ENCODE results near the gene TOX4. TPM values are rescaled to one million over a fixed set of nuclear protein-coding genes. Genes with fewer than 3 reads are reported as not detected.
"Not testable (repeated sequence)": the region's sequence is repeated elsewhere in the genome, so short reads cannot be mapped to it uniquely, and the experiment has no call there.

Gene TOX4
- total RNA-seq, 1 donor from 2014 or later = 82.8 TPM

GRCh38 chr14:21529515-21529914, 52.5 kb downstream of the TOX4 start:
- no peaks in the 10 kb centered on the region for H3K36me3 Mint-ChIP-seq (ENCODE audit: low read depth)
- H3K27me3 Mint-ChIP-seq = peaks cover 27% of the 10 kb centered on the region
- H3K27ac Mint-ChIP-seq = no peak overlapping the region
- no peaks in the 10 kb centered on the region for H3K9me3 Mint-ChIP-seq
- intact Hi-C loops (cut with micrococcal nuclease) = no loop called here
- DNase-seq = no peak
- H3K4me1 Mint-ChIP-seq = peaks cover 12% of the 10 kb centered on the region
- no peak overlapping the region for H3K4me3 Mint-ChIP-seq

- intact Hi-C loops (cut with micrococcal nuclease) = no loop called here
- Mint-ChIP-seq H3K27me3 (peaks cover 48% of the 10 kb centered on the region), H3K36me3 (ENCODE audit: low read depth) (no peaks in the 10 kb centered on the region), H3K9me3 (no peaks in the 10 kb centered on the region), H3K4me3 (no peak overlapping the region), H3K4me1 (peaks cover 5% of the 10 kb centered on the region), H3K27ac (no peak overlapping the region)
- DNase-seq = no peak
Observed at GRCh38 chr14:21533294-21533693, 56.3 kb downstream of the TOX4 start.

GRCh38 chr14:21534576-21534975, 57.6 kb downstream of the TOX4 start:
- peaks cover 57% of the 10 kb centered on the region for H3K27me3 Mint-ChIP-seq
- H3K4me3 Mint-ChIP-seq = no peak overlapping the region
- intact Hi-C loops (cut with micrococcal nuclease) = no loop called here
- H3K9me3 Mint-ChIP-seq = no peaks in the 10 kb centered on the region
- no peak for DNase-seq
- H3K36me3 Mint-ChIP-seq (ENCODE audit: low read depth) = no peaks in the 10 kb centered on the region
- no peak overlapping the region for H3K27ac Mint-ChIP-seq
- H3K4me1 Mint-ChIP-seq = peaks cover 5% of the 10 kb centered on the region

GRCh38 chr14:21535545-21536417, 58.8 kb downstream of the TOX4 start:
- Mint-ChIP-seq H3K27ac (no peak overlapping the region), H3K4me3 (no peak overlapping the region), H3K36me3 (ENCODE audit: low read depth) (no peaks in the 10 kb centered on the region), H3K9me3 (no peaks in the 10 kb centered on the region), H3K27me3 (peaks cover 57% of the 10 kb centered on the region), H3K4me1 (peaks cover 5% of the 10 kb centered on the region)
- intact Hi-C loops (cut with micrococcal nuclease) = no loop called here
- DNase-seq = no peak

DNA sequence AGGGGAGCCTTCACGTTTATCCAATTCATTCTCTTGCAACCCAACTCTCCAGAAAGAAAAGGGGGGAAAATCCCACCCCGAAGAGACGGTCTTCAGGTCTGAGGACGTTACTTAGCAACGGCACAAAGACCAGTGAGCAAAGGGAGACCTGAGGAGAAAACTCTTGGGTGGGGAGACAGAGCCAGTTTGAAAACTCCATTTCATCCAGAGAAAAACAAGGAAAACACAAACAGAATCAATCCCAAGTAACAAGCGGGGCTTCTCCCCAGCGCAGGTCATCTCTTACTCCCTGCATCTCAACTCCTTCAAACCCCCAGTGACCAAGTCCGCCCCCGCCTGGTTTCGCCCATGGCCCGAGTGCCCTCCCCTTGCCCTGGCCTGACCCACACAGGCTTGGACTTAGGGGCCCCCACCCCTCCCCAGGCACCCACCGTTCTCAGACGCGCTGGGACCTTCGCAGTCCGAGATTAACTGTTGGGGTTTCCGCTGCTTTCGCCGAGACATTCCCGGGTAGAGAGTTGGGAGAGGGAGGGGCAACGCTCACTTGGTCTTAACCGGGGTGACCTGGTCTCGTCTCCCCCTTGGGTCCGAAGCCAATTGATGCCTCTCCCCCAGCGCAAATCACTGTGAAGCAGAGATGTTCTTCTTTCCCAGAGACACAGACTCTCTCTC, 59.6 kb downstream of the TOX4 start:
- intact Hi-C loops (cut with micrococcal nuclease) = no loop called here
- H3K4me3 Mint-ChIP-seq = no peak overlapping the region
- H3K36me3 Mint-ChIP-seq (ENCODE audit: low read depth) = no peaks in the 10 kb centered on the region
- peaks cover 5% of the 10 kb centered on the region for H3K4me1 Mint-ChIP-seq
- H3K9me3 Mint-ChIP-seq = no peaks in the 10 kb centered on the region
- no peak for DNase-seq
- peaks cover 55% of the 10 kb centered on the region for H3K27me3 Mint-ChIP-seq
- H3K27ac Mint-ChIP-seq = no peak overlapping the region

DNA sequence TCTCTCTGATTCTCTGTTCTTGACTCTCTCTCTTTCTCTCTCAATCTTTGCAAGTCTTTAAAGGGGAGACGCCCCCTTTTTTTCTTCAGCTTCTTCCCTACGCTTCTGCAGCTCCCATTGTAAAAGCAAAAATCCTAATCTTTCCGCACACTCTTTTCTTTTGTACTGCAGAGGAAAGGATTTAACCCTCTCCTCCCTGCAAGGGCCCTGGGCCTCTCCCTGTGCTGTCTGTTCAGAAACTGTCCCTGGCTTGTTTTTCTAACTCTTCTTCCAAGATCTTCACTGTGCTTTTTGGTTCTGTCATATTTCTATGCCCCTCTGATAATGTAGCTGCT, 60.1 kb downstream of the TOX4 start:
- H3K4me3 Mint-ChIP-seq = no peak overlapping the region
- H3K9me3 Mint-ChIP-seq = no peaks in the 10 kb centered on the region
- H3K27me3 Mint-ChIP-seq = peaks cover 55% of the 10 kb centered on the region
- peaks cover 5% of the 10 kb centered on the region for H3K4me1 Mint-ChIP-seq
- no peak overlapping the region for H3K27ac Mint-ChIP-seq
- H3K36me3 Mint-ChIP-seq (ENCODE audit: low read depth) = no peaks in the 10 kb centered on the region
- intact Hi-C loops (cut with micrococcal nuclease) = no loop called here
- DNase-seq = no peak

GRCh38 chr14:21539189-21539940, 62.4 kb downstream of the TOX4 start:
- peaks cover 5% of the 10 kb centered on the region for H3K4me1 Mint-ChIP-seq
- H3K27me3 Mint-ChIP-seq = peaks cover 54% of the 10 kb centered on the region
- no peaks in the 10 kb centered on the region for H3K36me3 Mint-ChIP-seq (ENCODE audit: low read depth)
- intact Hi-C loops (cut with micrococcal nuclease) = no loop called here
- no peaks in the 10 kb centered on the region for H3K9me3 Mint-ChIP-seq
- no peak overlapping the region for H3K27ac Mint-ChIP-seq
- no peak overlapping the region for H3K4me3 Mint-ChIP-seq
- no peak for DNase-seq

- Mint-ChIP-seq H3K9me3 (no peaks in the 10 kb centered on the region), H3K27ac (no peak overlapping the region), H3K36me3 (ENCODE audit: low read depth) (no peaks in the 10 kb centered on the region), H3K4me3 (no peak overlapping the region), H3K27me3 (peaks cover 35% of the 10 kb centered on the region), H3K4me1 (peaks cover 5% of the 10 kb centered on the region)
- DNase-seq = no peak
- intact Hi-C loops (cut with micrococcal nuclease) = no loop called here
Observed at GRCh38 chr14:21541413-21542074, 64.5 kb downstream of the TOX4 start.

DNA sequence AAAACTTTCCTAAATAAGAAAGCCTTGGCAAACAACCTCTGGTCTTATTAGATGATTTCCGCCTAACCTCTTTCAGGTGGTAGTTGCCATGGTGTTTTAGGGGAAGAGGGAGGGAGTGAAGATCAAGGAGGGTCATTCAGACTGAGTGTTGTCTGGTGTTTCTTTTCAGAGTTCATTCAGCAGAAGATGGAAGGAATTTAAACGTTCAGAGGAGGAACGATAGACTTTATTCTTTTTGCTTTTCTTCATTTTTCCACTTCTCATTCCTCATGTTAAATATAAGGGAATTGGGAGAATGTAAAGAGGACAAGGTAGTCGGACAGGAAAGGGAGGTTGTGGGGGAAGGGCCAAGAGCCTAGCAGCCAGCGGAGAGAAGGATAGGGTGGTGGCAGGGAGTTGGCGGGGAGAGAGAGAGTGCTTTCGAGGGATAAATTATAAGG, 66.5 kb downstream of the TOX4 start:
- Mint-ChIP-seq H3K27ac (no peak overlapping the region), H3K27me3 (peaks cover 24% of the 10 kb centered on the region), H3K4me1 (no peaks in the 10 kb centered on the region), H3K9me3 (no peaks in the 10 kb centered on the region), H3K4me3 (no peak overlapping the region), H3K36me3 (ENCODE audit: low read depth) (no peaks in the 10 kb centered on the region)
- intact Hi-C loops (cut with micrococcal nuclease) = no loop called here
- no peak for DNase-seq

DNA sequence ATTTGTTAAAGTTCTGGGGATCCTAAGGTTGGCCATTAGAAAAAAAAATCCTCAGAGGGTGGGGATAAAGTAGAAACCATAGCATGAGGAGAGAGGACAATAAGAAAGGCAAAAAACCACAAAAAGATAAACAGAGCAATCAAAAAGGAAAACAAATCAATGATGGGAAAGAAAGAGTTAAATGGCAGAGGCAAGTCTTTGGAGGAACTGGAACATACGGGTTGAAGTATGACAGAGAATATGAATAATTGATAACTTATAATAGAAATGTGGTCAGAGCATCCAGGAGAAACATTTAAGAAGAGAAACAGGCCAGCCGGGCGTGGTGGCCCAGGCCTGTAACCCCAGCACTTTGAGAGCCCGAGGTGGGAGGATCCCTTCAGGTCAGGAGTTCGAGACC, 67.0 kb downstream of the TOX4 start:
- H3K4me3 Mint-ChIP-seq = no peak overlapping the region
- intact Hi-C loops (cut with micrococcal nuclease) = no loop called here
- no peaks in the 10 kb centered on the region for H3K36me3 Mint-ChIP-seq (ENCODE audit: low read depth)
- H3K9me3 Mint-ChIP-seq = no peaks in the 10 kb centered on the region
- peaks cover 21% of the 10 kb centered on the region for H3K27me3 Mint-ChIP-seq
- DNase-seq = no peak
- no peaks in the 10 kb centered on the region for H3K4me1 Mint-ChIP-seq
- H3K27ac Mint-ChIP-seq = no peak overlapping the region

GRCh38 chr14:21544588-21544987, 67.6 kb downstream of the TOX4 start:
- H3K4me3 Mint-ChIP-seq; H3K4me1 Mint-ChIP-seq; DNase-seq; H3K27ac Mint-ChIP-seq; H3K36me3 Mint-ChIP-seq (ENCODE audit: low read depth); intact Hi-C loops (cut with micrococcal nuclease); H3K9me3 Mint-ChIP-seq: not testable (repeated sequence)
- peaks cover 15% of the 10 kb centered on the region for H3K27me3 Mint-ChIP-seq

Data from activated CD4-positive, alpha-beta T cell treated with anti-CD3 and anti-CD28 coated beads, Interleukin-2, amount 10 ng/mL, durations not matched to agents 24 days and 14 days (primary cell).